ENCODE results near the gene CCDC93. TPM values are rescaled to one million over a fixed set of nuclear protein-coding genes. Genes with fewer than 3 reads are reported as not detected.

CCDC93 gene, protein sequence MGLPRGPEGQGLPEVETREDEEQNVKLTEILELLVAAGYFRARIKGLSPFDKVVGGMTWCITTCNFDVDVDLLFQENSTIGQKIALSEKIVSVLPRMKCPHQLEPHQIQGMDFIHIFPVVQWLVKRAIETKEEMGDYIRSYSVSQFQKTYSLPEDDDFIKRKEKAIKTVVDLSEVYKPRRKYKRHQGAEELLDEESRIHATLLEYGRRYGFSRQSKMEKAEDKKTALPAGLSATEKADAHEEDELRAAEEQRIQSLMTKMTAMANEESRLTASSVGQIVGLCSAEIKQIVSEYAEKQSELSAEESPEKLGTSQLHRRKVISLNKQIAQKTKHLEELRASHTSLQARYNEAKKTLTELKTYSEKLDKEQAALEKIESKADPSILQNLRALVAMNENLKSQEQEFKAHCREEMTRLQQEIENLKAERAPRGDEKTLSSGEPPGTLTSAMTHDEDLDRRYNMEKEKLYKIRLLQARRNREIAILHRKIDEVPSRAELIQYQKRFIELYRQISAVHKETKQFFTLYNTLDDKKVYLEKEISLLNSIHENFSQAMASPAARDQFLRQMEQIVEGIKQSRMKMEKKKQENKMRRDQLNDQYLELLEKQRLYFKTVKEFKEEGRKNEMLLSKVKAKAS
- total RNA-seq = 10 to 100 TPM; 12.5 to 15.9 (median 14.6) TPM
- long read RNA-seq, full-length matches to known transcripts = 1 of 3 reads
- long read RNA-seq, partial matches to known transcripts = 2 of 3 reads
- long read RNA-seq, other reads (novel, unspliced or antisense) = 0 of 3 reads

DNA sequence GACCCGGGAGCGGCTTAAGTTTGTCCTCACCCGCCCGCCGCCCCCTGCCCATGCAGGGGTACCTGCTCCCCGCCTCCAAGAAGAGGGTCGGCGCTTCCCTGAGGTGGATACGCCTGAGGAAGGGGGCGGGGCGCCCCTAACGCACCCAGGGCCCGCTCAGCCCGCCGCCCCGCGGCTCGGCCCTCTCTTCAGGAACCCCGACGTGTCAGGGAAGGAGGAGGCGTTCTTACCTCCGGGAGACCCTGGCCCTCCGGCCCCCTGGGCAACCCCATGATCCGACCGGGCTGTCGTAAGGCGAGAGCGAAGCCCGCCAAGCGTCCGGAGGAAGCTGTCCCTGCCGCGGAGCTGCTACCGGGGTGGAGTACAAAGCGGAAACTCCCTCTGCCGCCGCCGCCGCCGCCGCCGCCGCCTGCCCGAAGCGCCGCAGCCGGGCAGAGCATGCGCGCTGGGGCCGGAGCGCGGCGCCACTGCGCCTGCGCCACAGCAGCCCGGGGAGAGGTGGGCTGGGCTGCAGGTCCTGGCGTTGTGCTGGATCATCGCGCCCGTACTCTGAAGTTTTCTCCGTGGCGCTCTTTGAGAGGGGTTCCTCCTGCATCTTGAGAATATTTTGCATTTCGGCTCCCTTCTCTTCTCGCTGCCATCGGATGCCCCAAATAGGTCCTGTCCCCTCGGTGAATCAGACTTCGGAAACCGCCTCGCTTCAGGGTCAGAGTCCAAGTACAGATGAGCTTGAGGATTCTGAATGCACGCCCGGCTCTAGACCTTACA lies at the start of gene CCDC93:
Gene CCDC93 (minus strand): TSS at position 347 of the 768 bp plus-strand sequence. CDS start 75 bp downstream, at position 272.
- peaks cover 0 to 26% (median 0%) of the 10 kb centered on the region in 4 donors for H3K4me1 ChIP-seq
- H3K4me3 ChIP-seq = peak within 1 kb of the TSS; percentile 99
- peak within 1 kb of the TSS; percentile 69 to 85 (median 80) for H3K27ac ChIP-seq
- no peaks in the 10 kb centered on the region for H3K9me3 ChIP-seq
- H3K36me3 ChIP-seq = no peaks in the 10 kb centered on the region
- intact Hi-C loops (cut with DNase I) = no loop called here
- TF ChIP-seq POLR2A (IDR thresholded peaks at IDR 0.05) = peak; percentile 74
- TF ChIP-seq, protein P1, sequence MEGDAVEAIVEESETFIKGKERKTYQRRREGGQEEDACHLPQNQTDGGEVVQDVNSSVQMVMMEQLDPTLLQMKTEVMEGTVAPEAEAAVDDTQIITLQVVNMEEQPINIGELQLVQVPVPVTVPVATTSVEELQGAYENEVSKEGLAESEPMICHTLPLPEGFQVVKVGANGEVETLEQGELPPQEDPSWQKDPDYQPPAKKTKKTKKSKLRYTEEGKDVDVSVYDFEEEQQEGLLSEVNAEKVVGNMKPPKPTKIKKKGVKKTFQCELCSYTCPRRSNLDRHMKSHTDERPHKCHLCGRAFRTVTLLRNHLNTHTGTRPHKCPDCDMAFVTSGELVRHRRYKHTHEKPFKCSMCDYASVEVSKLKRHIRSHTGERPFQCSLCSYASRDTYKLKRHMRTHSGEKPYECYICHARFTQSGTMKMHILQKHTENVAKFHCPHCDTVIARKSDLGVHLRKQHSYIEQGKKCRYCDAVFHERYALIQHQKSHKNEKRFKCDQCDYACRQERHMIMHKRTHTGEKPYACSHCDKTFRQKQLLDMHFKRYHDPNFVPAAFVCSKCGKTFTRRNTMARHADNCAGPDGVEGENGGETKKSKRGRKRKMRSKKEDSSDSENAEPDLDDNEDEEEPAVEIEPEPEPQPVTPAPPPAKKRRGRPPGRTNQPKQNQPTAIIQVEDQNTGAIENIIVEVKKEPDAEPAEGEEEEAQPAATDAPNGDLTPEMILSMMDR (IDR thresholded peaks at IDR 0.05) = no peak
- 0% methylated on average over 8 of the region's 71 CpGs for WGBS (ENCODE audit: insufficient coverage, low coverage, low lambda C conversion rate, missing lambda C conversion rate)
- ATAC-seq (peak; percentile 91 to 93 (median 92)), DNase-seq (peak; percentile 85 to 90 (median 86))
- H3K27me3 ChIP-seq = no peaks in the 10 kb centered on the region

DNA sequence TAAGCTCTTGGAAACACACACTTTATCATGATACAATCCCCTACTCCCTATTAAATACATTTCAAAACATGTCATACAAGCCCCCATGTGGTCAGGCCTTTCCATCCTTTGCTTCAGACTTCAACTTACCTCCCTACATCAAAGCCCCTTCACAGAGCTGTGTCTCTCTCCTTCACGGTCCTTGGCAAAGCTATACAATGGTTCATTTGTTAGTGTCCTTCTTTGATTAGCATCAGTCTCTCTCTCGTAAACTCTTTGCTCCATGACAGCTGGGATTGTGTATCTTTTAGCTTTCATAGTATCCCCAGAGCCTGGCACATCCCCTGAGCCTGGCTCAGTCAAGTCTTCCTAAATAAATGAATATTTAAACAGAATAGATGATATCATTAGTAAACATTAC lies 48.8 kb upstream of the CCDC93 start:
- H3K4me1 ChIP-seq = no peaks in the 10 kb centered on the region
- no peaks in the 10 kb centered on the region for H3K9me3 ChIP-seq
- no peaks in the 10 kb centered on the region for H3K27me3 ChIP-seq
- H3K36me3 ChIP-seq = no peaks in the 10 kb centered on the region
- intact Hi-C loops (cut with DNase I) = no loop called here
- ATAC-seq (no peak), DNase-seq (no peak)
- 62% methylated on average over 2 of the region's 2 CpGs for WGBS (ENCODE audit: insufficient coverage, low coverage, low lambda C conversion rate, missing lambda C conversion rate)
- H3K27ac ChIP-seq = no peak overlapping the region
- TF ChIP-seq, protein P1 (IDR thresholded peaks at IDR 0.05) = no peak
- no peak for TF ChIP-seq POLR2A (IDR thresholded peaks at IDR 0.05)
- no peak overlapping the region for H3K4me3 ChIP-seq

DNA sequence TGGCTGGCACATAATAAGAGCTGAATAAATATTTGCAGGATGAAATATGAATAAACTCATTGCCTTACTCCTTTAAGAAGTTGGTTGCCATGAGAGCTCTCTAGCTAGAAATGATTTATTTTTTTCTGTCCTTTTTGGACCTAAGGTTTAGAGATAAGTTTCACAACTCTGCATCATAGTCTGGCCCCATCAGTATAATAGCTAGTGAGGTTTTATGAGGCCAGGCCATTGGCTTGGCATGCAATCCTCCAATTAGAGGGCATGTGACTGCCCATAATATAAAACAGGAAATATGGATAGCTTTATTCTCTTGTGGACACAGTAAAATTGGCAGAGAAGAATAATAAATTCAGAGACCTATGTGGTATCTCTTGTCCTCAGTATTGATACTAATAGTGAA lies 48.2 kb upstream of the CCDC93 start:
- H3K9me3 ChIP-seq = no peaks in the 10 kb centered on the region
- no peak for DNase-seq
- no peak for ATAC-seq
- TF ChIP-seq, protein P1 (IDR thresholded peaks at IDR 0.05) = no peak
- no peak overlapping the region for H3K27ac ChIP-seq
- no peaks in the 10 kb centered on the region for H3K36me3 ChIP-seq
- no peaks in the 10 kb centered on the region for H3K27me3 ChIP-seq
- no peak overlapping the region for H3K4me3 ChIP-seq
- intact Hi-C loops (cut with DNase I) = no loop called here
- no peaks in the 10 kb centered on the region for H3K4me1 ChIP-seq

DNA sequence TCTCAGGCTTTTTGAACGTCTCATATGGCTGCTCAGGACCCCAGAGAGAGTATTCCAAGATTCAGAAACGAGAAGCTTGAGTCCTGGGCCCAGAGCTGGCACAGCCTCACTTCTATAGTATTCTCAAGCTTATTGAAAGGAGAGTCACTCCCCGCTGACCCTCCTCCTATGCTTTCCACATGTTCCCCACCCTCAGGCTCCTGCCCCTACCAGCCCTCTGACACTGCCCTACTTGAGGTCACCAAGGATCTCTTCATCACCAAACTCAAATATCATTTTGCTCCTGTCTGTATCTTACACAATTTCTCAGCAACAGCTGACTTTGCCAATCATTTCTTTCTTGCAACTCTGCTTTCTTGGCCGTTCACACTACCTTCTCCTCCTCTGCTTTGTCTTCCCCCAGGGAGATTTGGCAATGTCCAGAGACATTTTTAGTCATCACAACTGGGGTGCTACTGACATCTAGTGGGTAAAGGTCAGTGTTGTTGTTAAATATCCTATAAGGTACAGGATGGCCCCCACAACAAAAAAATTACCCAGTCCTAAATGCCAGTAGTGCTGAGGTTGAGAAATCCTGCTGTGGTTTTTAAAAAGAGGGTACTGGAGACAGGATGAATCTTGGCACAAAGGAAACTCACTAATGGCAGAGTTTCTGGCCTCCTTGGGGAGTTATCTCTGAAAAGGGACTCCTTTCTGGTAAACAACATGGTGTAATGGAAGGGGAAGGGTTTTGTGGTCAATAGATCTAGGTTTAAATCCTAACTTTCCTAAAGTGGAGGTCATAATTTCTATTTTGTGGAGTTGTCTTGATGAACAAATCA lies 47.5 kb upstream of the CCDC93 start:
- DNase-seq (no peak), ATAC-seq (peak; percentile 65 to 91 (median 72))
- intact Hi-C loops (cut with DNase I) = no loop called here
- Histone ChIP-seq H3K4me3 (no peak overlapping the region), H3K27ac (no peak overlapping the region), H3K27me3 (no peaks in the 10 kb centered on the region), H3K4me1 (no peaks in the 10 kb centered on the region), H3K36me3 (no peaks in the 10 kb centered on the region), H3K9me3 (no peaks in the 10 kb centered on the region)
- 40% methylated on average over 1 of the region's 4 CpGs for WGBS (ENCODE audit: insufficient coverage, low coverage, low lambda C conversion rate, missing lambda C conversion rate)
- TF ChIP-seq, protein P1 (IDR thresholded peaks at IDR 0.05) = peak; percentile 29 to 45 (median 36)
- TF ChIP-seq POLR2A (IDR thresholded peaks at IDR 0.05) = no peak
